D721Med (cell line): ENCODE data around the gene CPLANE1.

Experiments
- DNase-seq: peaks from one replicate; pipeline ENCODE4 v3.0.0; 2011; ENCODE audit warnings: low spot score; ENCODE audit not compliant: insufficient read length
- FAIRE-seq: peaks from 2 replicates; lab custom pipeline; 2011; peaks lifted over from hg19 to GRCh38; lab: Jason Lieb, UNC
- TF ChIP-seq, protein P1 (sequence below): IDR thresholded peaks from 2 replicates; pipeline ENCODE4 v1.5.1; 2012; ENCODE audit warnings: mild to moderate bottlenecking, control low read depth; ENCODE audit not compliant: insufficient read depth; ENCODE audit errors: missing control alignments

Gene CPLANE1

DNA sequence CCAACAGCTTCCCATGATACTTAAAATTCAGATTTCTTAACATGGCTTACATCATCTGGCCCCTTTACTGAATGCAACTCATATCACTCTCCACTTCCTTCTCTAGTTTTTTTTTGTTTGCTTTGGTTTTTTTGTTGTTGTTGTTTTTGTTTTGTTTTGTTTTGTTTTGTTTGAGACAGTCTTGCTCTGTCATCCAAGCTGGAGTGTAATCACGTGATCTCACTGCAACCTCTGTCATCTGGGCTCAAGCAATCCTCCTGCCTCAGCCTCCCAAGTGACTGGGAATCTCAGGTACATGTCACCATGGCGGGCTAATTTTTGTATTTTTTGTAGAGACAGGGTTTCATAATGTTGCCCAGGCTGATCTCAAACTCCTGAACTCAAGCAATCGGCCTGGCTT is 41.4 kb downstream of the CPLANE1 start:
- DNase-seq (no peak), FAIRE-seq (no peak)
- TF ChIP-seq, protein P1, sequence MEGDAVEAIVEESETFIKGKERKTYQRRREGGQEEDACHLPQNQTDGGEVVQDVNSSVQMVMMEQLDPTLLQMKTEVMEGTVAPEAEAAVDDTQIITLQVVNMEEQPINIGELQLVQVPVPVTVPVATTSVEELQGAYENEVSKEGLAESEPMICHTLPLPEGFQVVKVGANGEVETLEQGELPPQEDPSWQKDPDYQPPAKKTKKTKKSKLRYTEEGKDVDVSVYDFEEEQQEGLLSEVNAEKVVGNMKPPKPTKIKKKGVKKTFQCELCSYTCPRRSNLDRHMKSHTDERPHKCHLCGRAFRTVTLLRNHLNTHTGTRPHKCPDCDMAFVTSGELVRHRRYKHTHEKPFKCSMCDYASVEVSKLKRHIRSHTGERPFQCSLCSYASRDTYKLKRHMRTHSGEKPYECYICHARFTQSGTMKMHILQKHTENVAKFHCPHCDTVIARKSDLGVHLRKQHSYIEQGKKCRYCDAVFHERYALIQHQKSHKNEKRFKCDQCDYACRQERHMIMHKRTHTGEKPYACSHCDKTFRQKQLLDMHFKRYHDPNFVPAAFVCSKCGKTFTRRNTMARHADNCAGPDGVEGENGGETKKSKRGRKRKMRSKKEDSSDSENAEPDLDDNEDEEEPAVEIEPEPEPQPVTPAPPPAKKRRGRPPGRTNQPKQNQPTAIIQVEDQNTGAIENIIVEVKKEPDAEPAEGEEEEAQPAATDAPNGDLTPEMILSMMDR: no peak

DNA sequence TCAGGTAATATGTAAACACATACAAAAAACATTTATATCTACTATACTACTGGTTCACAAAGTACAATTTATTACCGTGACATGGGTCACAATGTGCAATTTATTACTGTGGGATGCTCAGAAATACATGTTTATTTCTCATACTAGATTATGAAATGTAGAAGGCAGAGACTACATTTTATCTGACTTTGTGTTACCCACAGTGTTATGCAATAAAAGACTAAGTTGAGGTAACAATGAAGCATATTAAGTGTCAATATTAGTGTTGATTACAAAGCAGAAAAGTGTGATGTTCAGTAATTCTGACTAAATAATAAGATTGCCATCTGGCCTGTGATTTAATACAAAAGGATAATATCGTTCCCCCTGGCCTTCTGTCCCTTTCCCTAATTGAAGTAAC is 42.4 kb downstream of the CPLANE1 start:
- FAIRE-seq (no peak), DNase-seq (no peak)
- TF ChIP-seq, protein P1: no peak

DNA sequence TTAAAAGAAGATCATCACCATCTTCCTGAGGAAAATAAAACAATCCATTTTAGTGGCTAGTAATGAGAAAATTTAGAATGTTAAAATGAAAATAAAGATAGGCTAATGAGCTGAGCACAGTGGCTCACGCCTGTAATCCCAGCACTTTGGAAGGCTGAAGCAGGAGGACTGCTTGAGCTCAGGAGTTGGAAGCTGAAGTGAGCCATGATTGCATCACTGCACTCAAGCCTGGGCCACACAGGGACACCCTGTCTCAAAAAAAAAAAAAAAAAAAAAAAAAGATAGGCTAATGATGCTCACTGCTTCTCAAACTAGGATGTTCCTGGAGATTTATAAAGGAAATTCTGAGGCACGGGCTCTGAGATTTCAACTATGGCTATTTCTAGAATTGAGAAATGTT is 50.3 kb downstream of the CPLANE1 start:
- no peak for FAIRE-seq
- DNase-seq: no peak
- TF ChIP-seq, protein P1: no peak

DNA sequence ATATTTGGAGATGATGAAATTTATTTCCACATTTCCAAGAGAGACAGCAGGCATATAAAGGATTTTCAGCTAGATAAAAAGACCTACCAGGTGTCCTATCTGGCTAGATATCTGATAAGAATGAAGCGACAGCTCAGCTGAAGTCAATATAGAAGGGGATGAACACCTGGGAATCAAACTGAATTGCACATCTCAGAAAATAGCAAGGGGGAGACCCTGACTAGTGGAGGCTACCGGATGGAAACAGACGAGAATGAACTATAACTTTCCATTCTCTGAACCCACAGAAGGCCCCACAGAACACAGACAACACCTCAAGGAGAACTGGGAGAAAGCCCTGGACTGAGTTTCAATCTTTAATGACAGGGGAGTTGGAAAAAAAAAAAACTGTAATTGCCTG is 51.1 kb downstream of the CPLANE1 start:
- DNase-seq: no peak
- TF ChIP-seq, protein P1: no peak
- FAIRE-seq: no peak

DNA sequence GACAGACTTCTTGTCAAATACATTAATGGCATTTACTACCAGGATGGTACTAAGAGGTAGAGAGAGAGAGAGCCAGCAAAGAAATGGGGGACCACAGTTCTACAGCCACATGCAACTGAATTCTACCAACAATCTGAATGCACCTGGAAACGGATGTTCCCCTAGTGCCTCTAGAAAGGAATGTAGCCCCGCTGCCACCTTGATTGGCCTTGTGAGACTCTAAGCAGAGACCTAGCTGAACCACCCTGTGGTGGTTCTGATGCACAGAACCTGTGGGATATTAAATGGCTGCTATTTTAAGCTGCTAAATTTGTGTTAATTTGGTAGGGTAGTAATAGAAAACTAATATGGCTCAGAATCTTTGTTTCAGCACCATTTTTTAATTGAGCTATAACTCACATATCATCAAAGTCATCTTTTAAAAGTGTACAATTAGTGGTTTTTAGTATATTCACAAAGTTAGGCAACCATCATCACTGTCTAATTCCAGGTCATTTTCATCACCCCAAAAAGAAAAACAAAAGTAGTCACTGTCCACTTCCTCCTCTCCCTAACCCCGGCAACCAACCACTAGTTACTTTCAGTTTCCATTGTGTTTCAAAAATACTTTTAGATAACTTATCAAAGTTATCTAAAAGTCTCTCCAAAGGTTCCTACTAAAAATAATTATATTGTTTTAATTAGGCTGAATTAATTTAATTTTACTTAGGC is 51.7 kb downstream of the CPLANE1 start:
- TF ChIP-seq, protein P1: no peak
- FAIRE-seq: no peak
- no peak for DNase-seq

DNA sequence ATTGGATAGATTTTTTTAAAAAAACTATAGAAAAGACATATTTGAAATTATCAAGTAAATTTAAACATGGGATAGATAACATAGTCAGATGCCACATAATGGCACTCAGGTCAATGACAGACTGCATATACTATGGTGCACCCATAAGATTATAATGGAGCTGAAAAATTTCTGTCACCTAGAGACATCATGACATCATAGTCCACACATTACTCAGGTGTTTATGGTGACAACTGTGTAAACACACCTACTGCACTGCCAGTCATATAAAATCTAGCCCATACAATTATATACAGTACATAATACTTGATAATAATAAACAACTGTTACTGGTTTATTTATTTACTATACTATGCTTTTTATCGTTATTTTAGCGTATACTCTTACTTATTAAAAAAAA is 58.6 kb downstream of the CPLANE1 start:
- FAIRE-seq (no peak), DNase-seq (no peak)
- TF ChIP-seq, protein P1: no peak

DNA sequence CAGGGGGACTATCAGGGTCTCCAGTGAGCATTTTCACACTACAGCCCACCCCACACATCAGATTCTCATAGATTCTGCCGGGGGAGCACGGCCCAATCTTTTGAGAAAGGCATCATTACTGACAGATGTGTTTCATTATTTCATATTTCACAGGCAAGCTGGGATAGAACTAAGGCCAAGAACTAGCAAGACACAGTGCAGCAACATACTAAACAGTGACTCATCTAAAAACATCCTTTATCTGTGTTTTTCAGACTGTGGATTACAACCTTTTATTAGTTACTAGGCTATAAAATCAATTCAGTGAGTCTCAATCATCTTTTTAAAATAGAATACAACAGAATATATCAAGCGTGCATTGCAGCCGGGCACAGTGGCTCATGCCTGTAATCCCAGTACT is 59.8 kb downstream of the CPLANE1 start:
- FAIRE-seq: no peak
- no peak for DNase-seq
- TF ChIP-seq, protein P1: no peak
